HG02798 (cell line): Measurements from ENCODE around the gene HOXA10.
A peak's percentile ranks its signal among the peaks of the same experiment; 100 is the strongest.

Experiments used
- ATAC-seq: cut with Tn5 transposase; IDR thresholded peaks from one replicate; pipeline ENCODE4 v1.9.1; 2021; ENCODE audit warnings: mild to moderate bottlenecking; ENCODE audit not compliant: unreplicated experiment, poor library complexity

Gene HOXA10

GRCh38 chr7:27157702-27158431 lies 16.3 kb downstream of the HOXA10 start:
- ATAC-seq, result no peak

- no peak for ATAC-seq
These were observed 17.0 kb downstream of the HOXA10 start for GRCh38 chr7:27156916-27157701.

- no peak for ATAC-seq
These were observed 17.6 kb downstream of the HOXA10 start, which contains the start of gene HOXA7 for GRCh38 chr7:27156508-27156898. TSS of gene HOXA7 (minus strand) at chr7:27156675. CDS start at chr7:27156545, 130 bp downstream.

- ATAC-seq, result no peak
These were observed 18.2 kb downstream of the HOXA10 start for GRCh38 chr7:27155816-27156507.

- ATAC-seq, result no peak
These were observed 19.0 kb downstream of the HOXA10 start for GRCh38 chr7:27154901-27155815.

GRCh38 chr7:27154369-27154768 lies 19.8 kb downstream of the HOXA10 start:
- no peak for ATAC-seq

- no peak for ATAC-seq
These were observed 20.6 kb downstream of the HOXA10 start for GRCh38 chr7:27153526-27153925.

GRCh38 chr7:27152816-27153442 lies 21.2 kb downstream of the HOXA10 start:
- no peak for ATAC-seq

GRCh38 chr7:27151931-27152815 lies 21.9 kb downstream of the HOXA10 start, which contains the start of gene HOXA3:
TSS of gene HOXA3 (minus strand) at chr7:27152583. CDS start at chr7:27110640, 41,943 bp downstream.
- ATAC-seq, result no peak

- no peak for ATAC-seq
These were observed 22.7 kb downstream of the HOXA10 start for GRCh38 chr7:27151341-27151930.

GRCh38 chr7:27150568-27151340 lies 23.4 kb downstream of the HOXA10 start:
- ATAC-seq, result peak; percentile 88

- peak; percentile 11 for ATAC-seq
These were observed 24.1 kb downstream of the HOXA10 start for GRCh38 chr7:27149842-27150567.

GRCh38 chr7:27148756-27149641 lies 25.1 kb downstream of the HOXA10 start:
- no peak for ATAC-seq

GRCh38 chr7:27148031-27148755 lies 25.9 kb downstream of the HOXA10 start:
- no peak for ATAC-seq
